Posterior cingulate gyrus (tissue), 11 donors: ENCODE data around the gene CTNNA3.

Experiments used
- DNase-seq, 10 donors: peaks; one replicate each; pipeline versions ENCODE4 v3.0.0 to v3.0.0-alpha.2; 2020 to 2021; ENCODE audit warnings: mixed read lengths in 3 of 10
- intact Hi-C: fragments of 100-400 bp; cut with DNase I; formaldehyde crosslinking; loops from one replicate; pipeline ENCODE4 v1.15.1; 2023

CTNNA3 gene

DNA sequence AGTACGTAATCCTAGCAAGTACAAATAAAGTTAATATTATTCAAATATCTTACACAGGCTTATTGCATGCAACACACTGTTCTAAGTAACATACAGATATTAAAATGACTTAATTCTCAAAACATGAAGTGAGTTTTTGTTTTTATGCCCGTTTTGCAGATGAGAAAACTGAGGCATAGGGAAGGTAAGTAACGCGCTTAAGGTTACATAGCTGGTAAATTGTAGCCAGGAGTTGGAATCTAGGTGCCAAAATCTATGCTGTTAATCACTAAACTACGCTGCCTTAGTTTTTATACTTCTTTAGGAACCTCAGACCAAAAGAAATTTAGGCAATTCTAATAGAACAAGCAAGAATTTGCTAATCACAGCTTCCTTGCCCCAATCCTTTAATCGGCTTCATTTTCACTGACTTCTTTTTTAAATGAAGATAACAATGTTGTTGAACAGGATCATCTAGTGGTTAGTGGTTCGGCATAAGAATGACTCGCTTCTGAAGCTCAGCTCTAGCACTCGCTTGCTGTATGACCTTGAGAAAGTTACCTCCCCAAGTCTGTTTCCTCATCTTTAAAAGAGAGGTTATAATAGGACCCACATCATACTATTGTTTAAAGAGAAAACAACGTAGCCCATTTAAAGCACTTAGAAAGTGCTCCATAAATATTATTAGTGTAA, 771.2 kb downstream of the CTNNA3 start:
- intact Hi-C loops, result loop anchor here (5.0 kb wide), 3 partner anchors 382 to 737 kb away; no protein-coding TSS in a partner anchor
- DNase-seq, result no peak

- no peak for DNase-seq
- intact Hi-C loops, result no loop called here
These were observed 776.7 kb downstream of the CTNNA3 start for GRCh38 chr10:66919248-66919647.

DNA sequence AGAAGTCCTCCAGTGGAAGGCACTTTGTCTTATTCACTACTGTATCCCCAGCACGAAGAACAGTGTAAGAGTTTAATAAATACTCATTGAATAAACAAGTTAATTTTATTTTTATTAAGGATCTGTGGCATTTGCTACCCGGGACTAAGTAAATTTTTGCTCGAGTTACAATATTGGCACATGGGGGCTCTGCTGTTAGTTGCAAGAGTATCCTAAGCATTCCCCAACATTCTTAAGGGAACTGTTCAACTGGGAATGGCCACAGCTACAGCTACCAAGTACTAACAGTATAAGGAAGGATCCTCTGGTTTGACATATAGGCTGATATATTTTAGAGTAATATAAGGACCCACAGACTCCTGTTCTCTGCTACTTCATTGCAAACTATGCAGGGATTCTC, 778.9 kb downstream of the CTNNA3 start:
- intact Hi-C loops, result no loop called here
- no peak for DNase-seq

DNA sequence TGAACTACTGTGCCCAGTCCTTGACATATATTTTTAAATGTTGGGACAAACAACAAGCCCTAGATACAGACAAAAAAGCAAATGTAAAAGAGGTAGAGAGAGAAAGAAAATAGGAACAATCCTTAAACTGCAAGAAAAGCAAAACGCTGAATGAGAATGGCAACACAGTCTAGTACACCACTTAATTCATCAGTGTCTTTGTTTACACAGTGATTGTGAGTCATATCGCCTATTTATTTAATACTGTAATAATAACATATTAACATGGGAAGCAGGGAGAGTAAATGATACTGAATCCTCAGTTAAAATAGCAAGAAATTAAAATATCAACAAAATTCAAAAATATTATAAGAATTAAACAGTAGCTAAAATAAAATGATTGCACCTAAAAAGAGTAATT, 780.0 kb downstream of the CTNNA3 start:
- intact Hi-C loops, result no loop called here
- no peak for DNase-seq

DNA sequence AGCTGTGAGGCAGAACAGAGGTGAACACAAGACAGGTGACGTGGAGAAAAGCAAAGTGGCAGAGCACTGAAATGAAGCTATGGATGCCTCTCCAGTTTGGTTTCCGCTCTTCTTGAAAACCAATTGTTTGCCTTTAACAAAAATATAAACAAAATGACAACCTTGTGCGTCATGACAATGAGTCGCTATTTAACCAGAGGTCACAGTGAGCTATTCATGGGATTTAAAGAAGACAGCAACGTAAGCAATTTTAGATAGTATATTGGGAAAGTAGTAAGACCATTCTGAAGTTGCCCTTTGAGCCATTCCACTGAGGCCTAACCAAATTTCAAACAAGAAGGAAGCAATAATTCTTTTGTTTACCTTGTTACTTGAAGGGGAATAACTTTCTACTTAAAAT, 785.3 kb downstream of the CTNNA3 start:
- no peak for DNase-seq
- intact Hi-C loops, result no loop called here

- intact Hi-C loops, result no loop called here
- no peak for DNase-seq
These were observed 803.1 kb downstream of the CTNNA3 start for GRCh38 chr10:66892871-66893270.

- DNase-seq, result no peak
- intact Hi-C loops, result no loop called here
These were observed 807.8 kb downstream of the CTNNA3 start for GRCh38 chr10:66888237-66888636.

DNA sequence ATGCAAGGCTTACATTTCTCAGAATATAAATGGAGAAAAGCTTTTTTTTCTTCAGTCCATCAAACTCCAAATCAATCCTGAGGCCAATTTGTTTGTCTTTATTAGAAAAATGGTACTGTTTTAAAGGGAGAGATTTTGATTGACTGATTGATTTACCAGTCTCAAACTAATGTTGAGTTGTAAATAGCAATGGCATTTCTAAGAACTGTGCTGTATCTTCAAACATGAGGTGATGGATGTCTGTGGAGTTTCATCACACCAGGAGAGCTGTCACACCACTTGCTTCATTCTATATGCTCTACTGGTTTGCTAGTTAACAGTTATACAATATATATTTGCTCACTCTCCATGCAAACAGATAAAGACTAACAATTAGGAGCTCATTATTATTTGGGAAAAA, 809.1 kb downstream of the CTNNA3 start:
- intact Hi-C loops, result no loop called here
- no peak for DNase-seq

DNA sequence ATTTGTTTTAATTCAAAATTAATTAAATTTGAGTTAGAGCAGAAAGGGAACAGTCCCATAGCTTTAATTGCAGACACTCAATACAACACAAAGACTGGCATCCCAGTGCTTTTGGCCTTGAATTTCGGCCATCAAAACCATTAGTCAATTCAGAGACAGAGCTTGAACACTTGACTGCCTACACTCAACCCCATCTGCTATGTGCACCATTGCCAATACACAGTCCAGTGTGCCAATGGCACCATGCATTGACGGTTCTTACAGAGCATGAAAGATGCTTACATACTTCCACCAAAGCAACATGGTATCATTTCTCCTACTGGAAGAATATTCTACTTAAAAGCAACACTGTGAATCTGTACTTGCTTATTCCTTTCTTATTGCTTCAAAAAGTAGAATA, 813.7 kb downstream of the CTNNA3 start:
- intact Hi-C loops, result no loop called here
- no peak for DNase-seq

DNA sequence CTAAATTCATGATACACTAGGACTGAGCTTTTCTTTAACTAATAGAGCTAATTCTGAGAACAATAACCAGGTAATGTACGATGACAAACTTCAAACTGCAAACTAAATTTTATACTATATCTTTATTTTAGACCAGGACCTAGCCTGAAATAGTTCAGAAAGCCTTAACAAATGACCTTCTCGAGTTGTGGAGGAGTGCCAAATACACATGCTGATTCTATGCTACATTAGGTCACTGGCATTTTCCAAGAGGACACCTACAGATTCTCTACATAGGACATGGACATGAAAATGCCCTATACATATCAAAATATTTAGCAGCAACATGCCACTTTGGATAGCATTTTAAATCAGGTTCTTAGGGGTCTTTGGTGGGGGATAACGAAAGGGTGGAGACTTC, 814.2 kb downstream of the CTNNA3 start:
- intact Hi-C loops, result no loop called here
- DNase-seq, result no peak

GRCh38 chr10:66880826-66881225, 815.2 kb downstream of the CTNNA3 start:
- intact Hi-C loops, result no loop called here
- no peak for DNase-seq

DNA sequence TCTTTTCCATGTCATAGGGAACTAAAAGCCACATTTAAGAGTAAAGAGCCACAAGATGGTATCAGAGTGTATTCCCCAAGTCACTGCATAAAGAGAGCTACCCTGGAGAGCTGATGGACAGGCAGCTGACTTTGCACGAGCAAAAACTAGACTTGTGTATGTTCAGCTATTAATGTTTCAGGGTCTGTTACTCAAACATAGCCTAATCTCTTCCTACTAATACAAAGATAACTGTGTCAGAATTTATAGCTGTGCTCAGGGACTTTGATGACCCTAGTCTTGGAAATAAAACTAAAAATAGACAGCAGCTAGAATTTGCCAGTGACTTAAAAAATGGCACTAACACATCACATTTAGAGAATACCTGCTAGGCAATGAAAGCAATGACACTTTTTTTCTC, 815.7 kb downstream of the CTNNA3 start:
- DNase-seq, result no peak
- intact Hi-C loops, result no loop called here

DNA sequence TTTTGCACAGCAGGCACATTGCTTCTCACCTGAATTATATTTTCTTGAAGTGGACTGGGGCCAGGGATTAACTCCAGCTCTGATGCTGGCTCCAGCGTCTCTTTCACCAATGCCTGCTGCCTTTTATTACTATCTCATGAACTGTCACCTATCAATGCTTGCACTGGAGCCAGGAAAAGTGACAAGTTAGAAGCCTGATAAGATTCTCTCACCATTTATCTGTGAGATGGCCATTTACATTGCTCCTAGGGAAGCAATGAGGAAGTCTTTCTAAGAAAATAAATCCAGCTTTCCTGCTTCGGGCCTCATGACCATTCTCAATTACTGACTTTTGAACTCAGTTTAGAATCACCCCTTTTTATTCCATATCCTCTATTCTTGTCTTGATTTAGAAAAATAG, 818.6 kb downstream of the CTNNA3 start:
- DNase-seq, result no peak
- intact Hi-C loops, result no loop called here

- DNase-seq, result no peak
- intact Hi-C loops, result no loop called here
These were observed 826.4 kb downstream of the CTNNA3 start for GRCh38 chr10:66869635-66870034.

- intact Hi-C loops, result no loop called here
- DNase-seq, result no peak
These were observed 833.2 kb downstream of the CTNNA3 start for GRCh38 chr10:66862687-66863258.

DNA sequence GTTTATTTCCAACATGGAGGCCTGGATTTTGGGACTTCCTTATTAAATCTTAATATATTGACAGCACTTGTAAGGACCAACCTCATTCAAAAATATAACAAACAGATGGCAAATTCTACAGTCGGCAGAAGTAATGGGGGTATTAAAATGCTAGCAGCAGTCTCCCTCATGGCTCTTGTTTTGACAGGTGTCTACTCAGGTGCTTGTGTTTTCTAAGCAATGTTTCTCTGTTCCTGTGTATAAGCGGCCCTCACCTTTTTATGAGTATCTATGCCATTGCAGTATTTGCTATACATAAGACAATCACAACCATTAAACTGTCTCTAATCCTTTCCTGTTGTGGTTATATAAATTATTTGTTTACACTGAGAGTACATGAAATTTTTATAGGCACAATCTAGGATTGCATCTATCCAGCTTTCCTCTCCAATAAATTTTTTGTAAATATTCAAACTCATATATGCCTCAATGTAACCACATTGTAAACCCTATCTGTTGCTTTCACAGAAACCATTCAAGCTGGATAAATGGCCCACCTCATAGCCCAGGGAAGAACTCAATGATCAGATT, 835.5 kb downstream of the CTNNA3 start:
- intact Hi-C loops, result no loop called here
- DNase-seq, result no peak

DNA sequence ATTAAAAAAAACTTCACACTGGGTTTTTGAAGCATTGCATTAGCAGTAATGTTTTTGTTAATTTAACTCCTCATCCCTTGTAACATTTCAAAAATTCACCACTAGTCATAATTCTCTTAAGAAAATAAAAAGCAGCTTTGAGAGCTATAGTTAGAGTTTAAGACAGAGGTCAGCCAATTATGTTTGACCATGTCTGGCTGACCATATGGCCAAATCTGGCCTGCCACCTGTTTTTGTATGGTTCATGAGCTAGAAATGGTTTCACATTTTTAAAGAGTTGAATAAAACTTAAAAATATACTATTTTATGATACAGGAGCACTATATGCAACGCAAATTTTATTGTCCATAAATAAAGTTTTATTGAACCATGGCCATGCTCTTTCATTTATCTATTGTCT, 843.2 kb downstream of the CTNNA3 start:
- intact Hi-C loops, result no loop called here
- DNase-seq, result no peak

GRCh38 chr10:66848856-66849255, 847.1 kb downstream of the CTNNA3 start:
- intact Hi-C loops, result no loop called here
- DNase-seq, result no peak

DNA sequence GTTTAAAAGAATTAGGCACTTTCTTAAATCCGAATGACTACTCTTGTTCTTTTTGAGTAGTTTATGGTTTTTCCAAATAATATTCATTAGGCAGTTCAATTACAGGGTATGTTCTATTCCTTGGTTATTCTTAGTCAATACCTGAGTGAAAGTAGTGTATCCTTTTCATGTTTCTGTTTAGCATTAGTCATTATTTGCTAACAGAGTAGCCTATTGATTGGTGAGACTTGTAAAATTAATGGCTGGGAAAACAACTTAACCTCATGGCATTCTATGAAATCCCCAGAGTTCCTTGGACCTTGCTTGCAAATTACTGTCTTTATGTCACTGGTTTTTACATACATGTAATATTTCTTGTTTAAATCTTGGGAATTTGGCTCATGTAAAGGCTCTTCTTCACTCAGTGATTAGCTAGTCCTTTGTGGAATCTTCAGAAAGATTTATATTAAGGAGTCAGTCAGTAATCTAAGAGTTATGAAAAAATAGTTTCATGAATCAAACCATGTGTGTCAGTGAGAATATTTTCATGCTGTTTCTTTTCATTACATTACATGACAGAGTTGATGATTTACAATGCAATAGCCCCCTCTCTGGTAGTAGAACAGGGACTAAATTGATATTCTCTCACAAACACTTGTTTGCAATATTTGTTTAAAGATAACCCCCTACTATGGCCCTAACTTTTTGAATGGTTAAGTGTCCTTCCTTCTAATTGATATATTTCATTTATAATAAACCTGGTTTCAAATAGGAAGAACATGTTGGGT, 851.6 kb downstream of the CTNNA3 start:
- DNase-seq, result no peak
- intact Hi-C loops, result no loop called here

DNA sequence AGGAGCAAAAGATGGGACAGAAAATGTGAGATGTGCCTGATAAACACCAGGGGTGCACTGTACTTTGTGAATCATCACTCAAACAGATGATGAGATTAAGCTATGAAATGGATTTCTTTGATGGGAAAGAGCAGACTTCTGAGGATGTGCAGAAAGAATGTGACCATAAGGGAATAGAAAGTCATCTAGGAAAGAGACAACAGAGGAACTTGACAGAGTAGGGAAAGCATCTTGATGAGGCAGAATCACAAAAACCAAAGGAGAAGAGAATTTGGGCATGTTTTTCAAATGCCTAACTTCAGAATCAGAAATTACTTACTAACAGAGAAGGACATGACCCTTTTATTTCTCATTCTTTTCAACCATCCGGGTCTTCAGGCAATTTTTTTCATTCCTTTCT, 852.6 kb downstream of the CTNNA3 start:
- intact Hi-C loops, result no loop called here
- DNase-seq, result no peak

- intact Hi-C loops, result no loop called here
- DNase-seq, result no peak
These were observed 853.1 kb downstream of the CTNNA3 start for GRCh38 chr10:66842867-66843266.

DNA sequence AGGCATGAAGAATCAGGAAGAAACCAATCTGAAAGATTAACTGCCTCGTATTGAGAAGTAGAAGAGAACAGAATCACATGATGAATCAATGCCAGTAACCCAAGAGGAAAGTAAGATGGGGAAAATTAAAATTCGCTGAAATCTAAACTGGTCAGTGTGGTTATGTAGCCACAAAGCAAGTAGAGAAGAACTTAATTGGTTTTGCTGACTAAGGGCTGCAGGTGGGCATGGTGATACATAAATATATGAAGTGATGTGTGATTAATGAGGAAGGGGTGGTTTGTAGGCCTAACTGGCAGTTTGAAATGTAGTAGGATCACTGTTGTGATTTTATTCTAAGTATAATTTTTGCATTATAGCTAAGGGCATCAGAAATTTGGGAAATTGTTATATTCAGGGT, 853.6 kb downstream of the CTNNA3 start:
- no peak for DNase-seq
- intact Hi-C loops, result no loop called here
